Liver (tissue), 3 donors: Measurements from ENCODE around the gene SRPX.

ENCODE experiments used
- CTCF ChIP-seq: fragments of 150-350 bp; IDR thresholded peaks from 2 replicates; pipeline ENCODE4 v1.5.1; 2017; ENCODE audit warnings: improper control_type of control experiment, low read depth, low read length; ENCODE audit not compliant: missing input control
- RAD21 ChIP-seq, 2 donors: IDR thresholded peaks; 2 replicates each; pipeline ENCODE4 v1.6.1; 2016; ENCODE audit warnings: antibody characterized with exemption in 2 of 2, mild to moderate bottlenecking in 2 of 2
- REST ChIP-seq: IDR thresholded peaks from 2 replicates; pipeline ENCODE4 v1.6.1; 2016; ENCODE audit warnings: antibody characterized with exemption, mild to moderate bottlenecking
- SP1 ChIP-seq: IDR thresholded peaks from 2 replicates; pipeline ENCODE4 v1.6.1; 2018; ENCODE audit warnings: antibody characterized with exemption, mild to moderate bottlenecking
- YY1 ChIP-seq: IDR thresholded peaks from 2 replicates; pipeline ENCODE4 v1.6.1; 2016; ENCODE audit warnings: antibody characterized with exemption, mild to moderate bottlenecking
- ZBTB33 ChIP-seq: IDR thresholded peaks from 2 replicates; pipeline ENCODE4 v1.6.1; 2016; ENCODE audit warnings: antibody characterized with exemption
- TF ChIP-seq, protein P1 (sequence below): IDR thresholded peaks from 2 replicates; pipeline ENCODE4 v1.6.1; 2016; ENCODE audit warnings: antibody characterized with exemption
- donor health status: healthy.
- donor health status: healthy.

DNA sequence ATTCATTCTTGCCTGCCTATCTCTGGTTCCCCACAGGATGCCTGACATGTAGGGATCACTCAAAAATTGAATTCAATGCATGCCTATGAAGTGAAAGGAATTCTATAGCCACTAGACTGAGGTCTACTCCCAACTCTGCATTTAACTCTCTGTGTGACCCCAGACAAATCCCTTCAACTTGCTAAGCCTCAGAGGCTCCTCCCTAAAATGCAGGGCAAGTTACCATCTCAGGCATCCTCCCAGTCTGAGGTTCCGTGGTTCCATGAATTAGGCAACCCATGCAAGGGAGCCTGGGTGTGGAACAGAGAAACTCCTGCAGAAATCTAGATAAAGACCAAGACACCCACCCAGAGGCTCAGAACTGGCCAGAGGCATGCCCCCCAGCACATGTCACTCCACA, 6.6 kb downstream of the SRPX start:
- TF ChIP-seq REST: no peak
- TF ChIP-seq CTCF: no peak
- no peak for TF ChIP-seq SP1
- no peak for TF ChIP-seq ZBTB33
- TF ChIP-seq RAD21 (IDR thresholded peaks at IDR 0.05): no peak
- TF ChIP-seq, protein P1, sequence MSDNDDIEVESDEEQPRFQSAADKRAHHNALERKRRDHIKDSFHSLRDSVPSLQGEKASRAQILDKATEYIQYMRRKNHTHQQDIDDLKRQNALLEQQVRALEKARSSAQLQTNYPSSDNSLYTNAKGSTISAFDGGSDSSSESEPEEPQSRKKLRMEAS: no peak
- TF ChIP-seq YY1: no peak
